ENCODE measurements around the gene PAWR.

GRCh38 chr12:79590751-79591150 lies 100.0 kb downstream of the PAWR start:
- no peak for TF ChIP-seq CTCF (IDR thresholded peaks at IDR 0.05; ENCODE audit: low read depth, low read length, poor library complexity, severe bottlenecking)
- TF ChIP-seq EZH2phosphoT487 (IDR thresholded peaks at IDR 0.05; ENCODE audit: borderline replicate concordance, low read length): no peak

All from DOHH2 (cell line).